Measurements from ENCODE around the gene HSPB2. TPM values are rescaled to one million over a fixed set of nuclear protein-coding genes. Genes with fewer than 3 reads are reported as not detected.
"Not testable (repeated sequence)": the region's sequence is repeated elsewhere in the genome, so short reads cannot be mapped to it uniquely, and the experiment has no call there.

HSPB2 gene
- polyA plus RNA-seq, 4 donors: 1.7 to 4.3 (median 3.0) TPM; not detected in 1

- FAIRE-seq: no peak
Observed at GRCh38 chr11:111926505-111927391, 14.2 kb downstream of the HSPB2 start.

DNA sequence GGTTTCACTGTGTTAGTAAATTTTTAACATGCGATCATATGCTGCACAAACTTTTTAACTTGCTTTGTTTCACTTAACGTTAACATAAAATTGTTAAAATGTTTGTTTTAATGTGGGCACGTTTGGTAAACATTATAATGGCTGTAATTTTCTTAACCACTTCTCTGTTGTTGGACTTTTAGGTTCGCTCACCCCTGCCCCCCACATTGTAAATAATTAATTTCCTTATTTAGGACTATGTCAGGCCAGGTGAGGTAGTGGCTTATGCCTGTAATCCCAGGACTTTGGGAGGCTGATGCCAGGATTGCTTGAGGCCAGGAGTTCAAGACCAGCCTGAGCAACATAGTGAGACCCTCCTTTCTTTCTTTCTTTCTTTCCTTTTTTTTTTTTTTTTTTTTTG, 17.9 kb downstream of the HSPB2 start:
- Histone ChIP-seq H3K4me1 (ENCODE audit: control insufficient read depth in 3 of 3, insufficient read depth in 2 of 3, low read depth in 1 of 3, low read length in 2 of 3) (peaks cover 3 to 16% (median 7%) of the 10 kb centered on the region in 3 donors), H3K4me3 (ENCODE audit: low read depth in 1 of 3, low read length in 3 of 3) (no peak overlapping the region), H3K9me3 (ENCODE audit: control insufficient read depth in 2 of 2, insufficient read depth in 1 of 2, low read depth in 1 of 2, low read length in 1 of 2) (no peaks in the 10 kb centered on the region), H3K36me3 (ENCODE audit: control insufficient read depth in 3 of 3, insufficient read depth in 2 of 3, low read depth in 1 of 3, low read length in 3 of 3) (peaks cover 0 to 8% (median 0%) of the 10 kb centered on the region in 3 donors), H3K27me3 (ENCODE audit: control insufficient read depth in 3 of 3, insufficient read depth in 3 of 3, low read length in 3 of 3) (no peaks in the 10 kb centered on the region), H3K27ac (ENCODE audit: low read depth in 1 of 3, low read length in 2 of 3) (no peak overlapping the region)
- no peak for FAIRE-seq
- 25 to 55% (median 38%) methylated on average over 4 of the region's 4 CpGs for WGBS, 3 donors
- no peak for DNase-seq

More at GRCh38 chr11:111926505-111927391, 14.2 kb downstream of the HSPB2 start:
- Histone ChIP-seq H3K4me1 (ENCODE audit: control insufficient read depth in 3 of 3, insufficient read depth in 2 of 3, low read depth in 1 of 3, low read length in 2 of 3) (peaks cover 3 to 17% (median 7%) of the 10 kb centered on the region in 3 donors), H3K27ac (ENCODE audit: low read depth in 1 of 3, low read length in 2 of 3) (peak overlapping the region; percentile 82 to 96 (median 87)), H3K9me3 (ENCODE audit: control insufficient read depth in 2 of 2, insufficient read depth in 1 of 2, low read depth in 1 of 2, low read length in 1 of 2) (no peaks in the 10 kb centered on the region), H3K27me3 (ENCODE audit: control insufficient read depth in 3 of 3, insufficient read depth in 3 of 3, low read length in 3 of 3) (no peaks in the 10 kb centered on the region), H3K4me3 (ENCODE audit: low read depth in 1 of 3, low read length in 3 of 3) (peak overlapping the region in 2 of 3 donors; percentile 34 to 50), H3K36me3 (ENCODE audit: control insufficient read depth in 3 of 3, insufficient read depth in 2 of 3, low read depth in 1 of 3, low read length in 3 of 3) (peaks cover 0 to 9% (median 0%) of the 10 kb centered on the region in 3 donors)
- WGBS, 3 donors: 0 to 1% (median 1%) methylated on average over 47 of the region's 47 CpGs
- DNase-seq: peak; percentile 98 to 99

GRCh38 chr11:111932611-111932950, 20.0 kb downstream of the HSPB2 start:
- H3K27ac ChIP-seq (ENCODE audit: low read depth in 1 of 3, low read length in 2 of 3): no peak overlapping the region
- H3K36me3 ChIP-seq (ENCODE audit: control insufficient read depth in 3 of 3, insufficient read depth in 2 of 3, low read depth in 1 of 3, low read length in 3 of 3): no peaks in the 10 kb centered on the region
- no peaks in the 10 kb centered on the region for H3K9me3 ChIP-seq (ENCODE audit: control insufficient read depth in 2 of 2, insufficient read depth in 1 of 2, low read depth in 1 of 2, low read length in 1 of 2)
- H3K4me3 ChIP-seq (ENCODE audit: low read depth in 1 of 3, low read length in 3 of 3): no peak overlapping the region
- DNase-seq (no peak), FAIRE-seq (no peak)
- no peaks in the 10 kb centered on the region for H3K27me3 ChIP-seq (ENCODE audit: control insufficient read depth in 3 of 3, insufficient read depth in 3 of 3, low read length in 3 of 3)
- H3K4me1 ChIP-seq (ENCODE audit: control insufficient read depth in 3 of 3, insufficient read depth in 2 of 3, low read depth in 1 of 3, low read length in 2 of 3): peaks cover 0 to 13% (median 0%) of the 10 kb centered on the region in 3 donors
- 71 to 82% (median 78%) methylated on average over 2 of the region's 2 CpGs for WGBS, 3 donors

GRCh38 chr11:111933176-111933575, 20.6 kb downstream of the HSPB2 start:
- H3K4me1 ChIP-seq (ENCODE audit: control insufficient read depth in 3 of 3, insufficient read depth in 2 of 3, low read depth in 1 of 3, low read length in 2 of 3): peaks cover 0 to 13% (median 0%) of the 10 kb centered on the region in 3 donors
- not testable (repeated sequence) for H3K9me3 ChIP-seq (ENCODE audit: control insufficient read depth in 2 of 2, insufficient read depth in 1 of 2, low read depth in 1 of 2, low read length in 1 of 2); H3K27ac ChIP-seq (ENCODE audit: low read depth in 1 of 3, low read length in 2 of 3); FAIRE-seq; H3K36me3 ChIP-seq (ENCODE audit: control insufficient read depth in 3 of 3, insufficient read depth in 2 of 3, low read depth in 1 of 3, low read length in 3 of 3); H3K27me3 ChIP-seq (ENCODE audit: control insufficient read depth in 3 of 3, insufficient read depth in 3 of 3, low read length in 3 of 3); H3K4me3 ChIP-seq (ENCODE audit: low read depth in 1 of 3, low read length in 3 of 3); DNase-seq
- 94 to 96% (median 95%) methylated on average over 14 of the region's 14 CpGs for WGBS, 3 donors

- Histone ChIP-seq H3K36me3 (ENCODE audit: control insufficient read depth in 3 of 3, insufficient read depth in 2 of 3, low read depth in 1 of 3, low read length in 3 of 3) (no peaks in the 10 kb centered on the region), H3K4me1 (ENCODE audit: control insufficient read depth in 3 of 3, insufficient read depth in 2 of 3, low read depth in 1 of 3, low read length in 2 of 3) (peaks cover 0 to 13% (median 0%) of the 10 kb centered on the region in 3 donors), H3K27me3 (ENCODE audit: control insufficient read depth in 3 of 3, insufficient read depth in 3 of 3, low read length in 3 of 3) (no peaks in the 10 kb centered on the region), H3K4me3 (ENCODE audit: low read depth in 1 of 3, low read length in 3 of 3) (no peak overlapping the region), H3K27ac (ENCODE audit: low read depth in 1 of 3, low read length in 2 of 3) (no peak overlapping the region), H3K9me3 (ENCODE audit: control insufficient read depth in 2 of 2, insufficient read depth in 1 of 2, low read depth in 1 of 2, low read length in 1 of 2) (no peaks in the 10 kb centered on the region)
- FAIRE-seq: no peak
- peak in 1 of 2 donors; percentile 46 for DNase-seq
- 55 to 74% (median 73%) methylated on average over 1 of the region's 1 CpG for WGBS, 3 donors
Observed at GRCh38 chr11:111933872-111934271, 21.3 kb downstream of the HSPB2 start.

DNA sequence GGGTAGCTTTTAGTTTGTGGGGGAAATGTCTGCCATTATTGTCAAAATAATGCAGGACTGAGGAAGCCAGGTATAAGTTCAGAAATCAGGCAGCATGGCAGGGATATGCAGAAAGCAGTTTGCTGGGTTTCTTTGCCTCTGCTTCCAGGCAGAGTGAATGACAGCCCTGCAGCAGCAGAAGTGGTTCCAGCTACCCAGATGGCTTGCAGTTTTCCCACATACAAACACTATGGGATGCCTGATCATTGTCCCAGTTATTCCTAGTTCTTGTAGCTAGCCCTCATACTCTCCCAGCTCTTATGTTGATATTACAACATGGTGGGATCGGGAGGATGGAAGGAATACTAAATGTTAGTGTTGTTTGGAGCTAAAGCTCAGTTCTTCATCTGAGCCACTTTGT, 21.8 kb downstream of the HSPB2 start:
- H3K4me1 ChIP-seq (ENCODE audit: control insufficient read depth in 3 of 3, insufficient read depth in 2 of 3, low read depth in 1 of 3, low read length in 2 of 3): peaks cover 0 to 13% (median 0%) of the 10 kb centered on the region in 3 donors
- no peaks in the 10 kb centered on the region for H3K27me3 ChIP-seq (ENCODE audit: control insufficient read depth in 3 of 3, insufficient read depth in 3 of 3, low read length in 3 of 3)
- H3K27ac ChIP-seq (ENCODE audit: low read depth in 1 of 3, low read length in 2 of 3): no peak overlapping the region
- no peaks in the 10 kb centered on the region for H3K9me3 ChIP-seq (ENCODE audit: control insufficient read depth in 2 of 2, insufficient read depth in 1 of 2, low read depth in 1 of 2, low read length in 1 of 2)
- WGBS, 3 donors: 86 to 92% (median 88%) methylated on average over 1 of the region's 1 CpG
- FAIRE-seq (no peak), DNase-seq (no peak)
- no peak overlapping the region for H3K4me3 ChIP-seq (ENCODE audit: low read depth in 1 of 3, low read length in 3 of 3)
- no peaks in the 10 kb centered on the region for H3K36me3 ChIP-seq (ENCODE audit: control insufficient read depth in 3 of 3, insufficient read depth in 2 of 3, low read depth in 1 of 3, low read length in 3 of 3)

- peak overlapping the region in 1 of 3 donors; percentile 12 for H3K27ac ChIP-seq (ENCODE audit: low read depth in 1 of 3, low read length in 2 of 3)
- no peak overlapping the region for H3K4me3 ChIP-seq (ENCODE audit: low read depth in 1 of 3, low read length in 3 of 3)
- FAIRE-seq: no peak
- H3K27me3 ChIP-seq (ENCODE audit: control insufficient read depth in 3 of 3, insufficient read depth in 3 of 3, low read length in 3 of 3): no peaks in the 10 kb centered on the region
- H3K36me3 ChIP-seq (ENCODE audit: control insufficient read depth in 3 of 3, insufficient read depth in 2 of 3, low read depth in 1 of 3, low read length in 3 of 3): no peaks in the 10 kb centered on the region
- DNase-seq: no peak
- 57 to 68% (median 59%) methylated on average over 4 of the region's 4 CpGs for WGBS, 3 donors
- peaks cover 0 to 13% (median 0%) of the 10 kb centered on the region in 3 donors for H3K4me1 ChIP-seq (ENCODE audit: control insufficient read depth in 3 of 3, insufficient read depth in 2 of 3, low read depth in 1 of 3, low read length in 2 of 3)
- H3K9me3 ChIP-seq (ENCODE audit: control insufficient read depth in 2 of 2, insufficient read depth in 1 of 2, low read depth in 1 of 2, low read length in 1 of 2): no peaks in the 10 kb centered on the region
Observed at GRCh38 chr11:111935317-111936039, 22.9 kb downstream of the HSPB2 start.

GRCh38 chr11:111936040-111936540, 23.6 kb downstream of the HSPB2 start:
- no peaks in the 10 kb centered on the region for H3K27me3 ChIP-seq (ENCODE audit: control insufficient read depth in 3 of 3, insufficient read depth in 3 of 3, low read length in 3 of 3)
- DNase-seq (no peak), FAIRE-seq (no peak)
- H3K4me3 ChIP-seq (ENCODE audit: low read depth in 1 of 3, low read length in 3 of 3): peak overlapping the region in 1 of 3 donors; percentile 61
- H3K36me3 ChIP-seq (ENCODE audit: control insufficient read depth in 3 of 3, insufficient read depth in 2 of 3, low read depth in 1 of 3, low read length in 3 of 3): no peaks in the 10 kb centered on the region
- no peaks in the 10 kb centered on the region for H3K9me3 ChIP-seq (ENCODE audit: control insufficient read depth in 2 of 2, insufficient read depth in 1 of 2, low read depth in 1 of 2, low read length in 1 of 2)
- peak overlapping the region in 2 of 3 donors; percentile 32 to 33 for H3K27ac ChIP-seq (ENCODE audit: low read depth in 1 of 3, low read length in 2 of 3)
- WGBS, 3 donors: 40 to 56% (median 47%) methylated on average over 3 of the region's 3 CpGs
- H3K4me1 ChIP-seq (ENCODE audit: control insufficient read depth in 3 of 3, insufficient read depth in 2 of 3, low read depth in 1 of 3, low read length in 2 of 3): peaks cover 0 to 13% (median 0%) of the 10 kb centered on the region in 3 donors

All from small intestine (tissue), 7 donors.